PC-9 (cell line): ENCODE results near the gene RPS25.

Source experiments
- CTCF ChIP-seq: fragments of 200-600 bp; sonication (generic); conservative IDR thresholded peaks from 2 replicates; pipeline ENCODE4 v1.6.1; 2017; ENCODE audit warnings: mixed run types, antibody characterized with exemption, mild to moderate bottlenecking, moderate library complexity
- EZH2 ChIP-seq: fragments of 200-600 bp; sonication (generic); IDR thresholded peaks from 2 replicates; pipeline ENCODE4 v1.8.0; 2017; ENCODE audit warnings: antibody characterized with exemption, low read depth

- TF ChIP-seq CTCF: no peak
- no peak for TF ChIP-seq EZH2
Observed at GRCh38 chr11:118979434-118979833, 38.7 kb downstream of the RPS25 start.
